HG02885 (cell line): Measurements from ENCODE around the gene SPDYE2B.
"Not testable (repeated sequence)": the region's sequence is repeated elsewhere in the genome, so short reads cannot be mapped to it uniquely, and the experiment has no call there.

Experiments used
- ATAC-seq: cut with Tn5 transposase; IDR thresholded peaks from one replicate; pipeline ENCODE4 v1.9.1; 2021; ENCODE audit warnings: mild to moderate bottlenecking; ENCODE audit not compliant: unreplicated experiment, poor library complexity

Gene SPDYE2B

GRCh38 chr7:102649924-102650323 lies at the start of gene SPDYE2B:
Gene SPDYE2B (plus strand): TSS chr7:102650319. CDS start chr7:102652349, 2,030 bp downstream.
- ATAC-seq = not testable (repeated sequence)

DNA sequence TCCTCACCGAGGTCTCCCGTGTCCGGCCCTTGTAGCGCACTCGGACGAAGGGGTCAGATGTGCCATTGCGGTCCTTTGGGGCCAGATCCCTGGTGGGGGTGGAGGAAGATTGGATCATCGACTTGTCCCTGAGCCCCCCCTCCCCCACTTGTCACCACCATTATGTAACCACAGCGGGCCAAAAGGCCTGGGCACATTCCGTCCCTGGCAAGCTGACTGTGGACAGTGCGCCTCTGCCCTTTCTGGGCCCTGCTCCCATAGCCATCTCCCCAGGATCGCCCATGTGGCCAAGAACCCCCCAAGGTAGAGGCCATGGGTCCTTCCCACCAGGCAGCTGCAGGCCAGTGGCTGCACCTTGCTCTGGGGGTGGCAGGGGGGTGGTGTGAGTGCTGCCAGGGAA lies 47.8 kb upstream of the SPDYE2B start:
- not testable (repeated sequence) for ATAC-seq

DNA sequence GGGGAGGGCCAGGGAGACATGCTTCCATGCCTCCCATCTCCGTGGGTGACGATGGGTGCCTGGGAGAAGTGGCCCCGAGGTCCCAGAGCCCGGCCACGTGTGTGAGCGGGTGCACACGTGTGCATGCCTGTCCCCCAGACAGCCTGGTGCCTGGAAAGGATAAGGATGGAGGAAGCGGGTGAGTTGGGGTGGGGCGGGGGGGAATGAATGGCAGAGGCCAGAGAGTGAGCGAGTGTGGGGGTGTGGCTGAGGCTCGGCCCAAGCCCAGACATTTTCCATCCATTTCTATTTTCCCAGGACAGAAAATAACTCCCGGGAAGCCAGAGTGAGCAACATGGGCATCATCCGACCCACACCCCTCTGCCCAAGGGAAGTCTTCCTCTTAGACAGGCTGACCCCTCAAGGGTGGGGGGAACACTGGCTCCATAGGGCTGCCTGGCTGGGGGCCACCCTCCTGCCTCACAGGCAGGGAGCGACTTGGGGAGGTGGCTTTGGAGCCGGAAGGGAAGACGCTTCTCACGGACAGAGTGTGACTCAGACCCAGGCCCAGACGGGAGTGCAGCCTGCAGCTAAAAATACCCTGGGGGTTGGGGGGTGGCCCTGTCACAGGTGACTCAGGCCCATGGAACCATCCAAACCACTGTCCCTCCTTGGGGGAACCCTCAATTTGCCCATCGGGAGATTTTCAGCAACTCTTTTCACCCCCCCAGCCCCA lies 45.5 kb upstream of the SPDYE2B start:
- not testable (repeated sequence) for ATAC-seq

DNA sequence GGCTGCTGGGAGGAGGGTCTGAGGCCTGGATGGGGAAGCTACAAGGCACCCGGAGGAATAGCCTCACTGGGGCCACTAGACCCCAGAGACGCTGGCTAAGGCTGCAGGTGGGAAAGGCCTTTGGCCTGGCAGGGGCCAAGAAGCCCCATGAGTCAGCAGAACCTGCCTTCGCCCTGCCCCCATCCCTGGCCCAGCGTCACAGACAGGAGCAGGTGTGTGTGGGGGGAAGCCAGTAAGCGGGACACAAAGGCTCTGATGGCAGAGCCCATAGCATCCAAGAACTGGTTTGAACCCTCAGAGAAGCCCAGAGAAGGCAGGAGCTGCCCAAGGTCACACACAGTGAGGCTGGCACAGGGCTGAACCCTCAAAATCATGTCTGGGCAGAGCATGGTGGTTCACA lies 43.3 kb upstream of the SPDYE2B start:
- ATAC-seq = not testable (repeated sequence)

DNA sequence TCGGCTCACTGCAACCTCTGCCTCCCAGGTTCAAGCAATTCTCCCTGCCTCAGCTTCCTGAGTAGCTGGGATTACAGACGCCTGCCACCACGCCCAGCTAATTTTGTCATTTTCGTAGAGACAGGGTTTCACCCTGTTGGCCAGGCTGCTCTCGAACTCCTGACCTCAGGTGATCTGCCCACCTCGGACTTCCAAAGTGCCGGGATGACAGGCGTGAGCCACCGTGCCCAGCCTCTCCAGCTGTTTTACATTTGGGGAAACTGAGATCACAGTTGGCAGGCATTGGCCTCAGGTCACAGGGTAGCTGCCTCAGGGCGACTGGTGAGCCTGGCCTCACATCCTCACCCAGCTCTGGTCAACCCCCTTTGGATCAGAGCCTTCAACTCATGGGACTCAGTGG lies 40.4 kb upstream of the SPDYE2B start:
- ATAC-seq = not testable (repeated sequence)

- not testable (repeated sequence) for ATAC-seq
Observed at GRCh38 chr7:102610441-102610840, 39.7 kb upstream of the SPDYE2B start.

- peak; percentile 43 for ATAC-seq
Observed at GRCh38 chr7:102611013-102611674, 39.0 kb upstream of the SPDYE2B start.

DNA sequence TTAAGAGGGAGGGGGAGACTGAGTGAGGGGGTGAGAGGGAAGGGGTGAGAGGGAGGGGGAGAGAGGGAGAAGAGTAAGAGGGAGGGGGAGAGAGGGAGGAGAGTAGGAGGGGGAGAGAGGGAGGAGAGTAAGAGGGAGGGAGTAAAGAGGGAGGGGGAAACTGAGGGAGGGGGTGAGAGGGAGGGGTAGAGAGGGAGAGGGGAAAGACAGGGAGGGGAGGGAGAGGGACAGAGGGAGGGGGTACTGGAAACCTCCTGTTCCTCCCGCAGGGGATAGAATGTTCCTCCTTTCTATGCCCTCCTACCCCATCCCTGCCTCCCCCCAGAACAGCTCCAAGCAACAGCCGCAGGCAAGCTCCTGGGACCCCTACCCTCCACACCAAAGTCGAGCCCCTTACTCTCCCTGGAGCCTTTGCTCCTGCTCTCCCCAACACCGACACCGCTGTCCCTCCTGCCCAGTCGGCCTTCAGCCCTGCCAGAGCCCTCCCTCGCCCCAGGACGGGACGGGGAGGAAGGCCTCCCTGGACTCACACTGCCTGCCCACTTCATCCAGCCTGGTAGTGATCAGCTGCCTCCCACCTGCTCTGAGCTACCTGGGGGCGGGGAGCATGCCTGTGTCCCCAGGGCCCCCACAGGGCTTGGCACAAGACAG lies 38.3 kb upstream of the SPDYE2B start:
- not testable (repeated sequence) for ATAC-seq

GRCh38 chr7:102613575-102614345 lies 36.4 kb upstream of the SPDYE2B start:
- ATAC-seq = peak; percentile 68

DNA sequence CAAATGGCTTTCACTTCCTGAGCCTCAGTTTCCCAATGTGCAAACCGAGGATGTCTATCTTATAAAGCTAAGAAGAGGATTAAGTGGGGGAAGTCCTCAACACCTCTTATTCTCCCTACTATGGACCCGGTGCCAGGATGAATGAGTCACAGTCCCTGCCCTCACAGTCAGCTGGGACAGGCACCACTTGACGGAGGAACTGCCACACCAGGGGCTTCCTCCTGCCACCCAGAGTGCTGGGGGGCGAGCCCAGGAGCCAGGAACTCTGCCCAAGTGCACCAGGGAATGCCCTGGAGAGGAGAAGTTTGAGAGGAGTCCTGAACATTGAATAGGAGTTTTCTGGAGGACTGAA lies 35.8 kb upstream of the SPDYE2B start:
- peak; percentile 6 for ATAC-seq

- not testable (repeated sequence) for ATAC-seq
Observed at GRCh38 chr7:102614873-102615272, 35.2 kb upstream of the SPDYE2B start.

DNA sequence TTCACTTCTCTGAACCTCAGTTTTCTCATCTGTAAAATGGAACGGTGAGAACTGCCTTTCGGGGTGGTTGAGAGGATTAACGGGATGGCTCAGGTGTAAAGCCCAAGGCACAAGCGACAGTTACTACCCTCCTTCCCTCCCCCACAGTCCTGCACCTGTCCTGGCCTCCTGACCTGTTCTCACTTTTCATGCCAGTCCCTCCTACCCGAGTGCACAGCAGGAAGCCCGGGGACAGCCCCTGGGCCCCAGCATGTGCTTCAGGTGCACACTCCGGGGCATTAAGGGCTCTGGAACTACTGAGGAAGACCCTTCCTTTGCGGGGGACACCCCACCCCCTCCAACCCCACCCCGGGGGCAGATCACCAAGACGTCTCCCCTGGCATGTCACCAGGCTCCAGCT lies 34.2 kb upstream of the SPDYE2B start:
- ATAC-seq = not testable (repeated sequence)

DNA sequence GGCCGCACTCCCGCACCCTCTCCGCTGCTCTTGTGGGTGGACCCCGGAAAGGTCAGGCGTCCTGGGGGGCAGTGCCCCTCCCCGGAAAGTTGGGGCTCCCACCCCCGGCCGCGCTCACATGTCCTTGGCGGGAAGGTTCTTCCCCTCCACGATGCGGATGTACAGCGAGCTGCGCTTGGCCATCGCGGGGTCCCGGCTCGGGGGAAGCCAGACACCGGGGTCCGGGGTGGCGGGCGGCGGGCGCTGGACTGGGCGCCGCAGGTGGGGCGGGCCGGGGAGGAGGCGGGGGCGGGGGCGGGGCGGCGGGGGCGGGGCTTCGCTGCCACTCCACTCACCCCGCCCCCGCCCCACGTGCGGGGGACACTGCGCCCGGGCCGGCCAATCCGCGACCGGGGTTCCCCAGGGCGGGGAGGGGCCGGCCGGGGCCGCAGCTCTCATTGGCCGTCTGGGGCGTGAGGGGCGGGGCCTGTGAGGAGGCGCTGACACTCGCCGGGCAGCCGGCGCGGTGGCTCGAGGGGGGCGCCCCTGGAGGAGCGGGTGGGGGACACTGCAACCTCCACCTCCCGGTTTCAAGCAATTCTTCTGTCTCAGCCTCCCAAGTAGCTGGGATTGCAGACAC lies 33.5 kb upstream of the SPDYE2B start, which contains the start of gene RASA4:
Gene RASA4, minus strand, starts transcription at position 250 of the 619 bp plus-strand sequence. Its CDS starts 67 bp downstream, at position 183.
- peak; percentile 83 for ATAC-seq

GRCh38 chr7:102618122-102618521 lies 32.0 kb upstream of the SPDYE2B start:
- not testable (repeated sequence) for ATAC-seq

DNA sequence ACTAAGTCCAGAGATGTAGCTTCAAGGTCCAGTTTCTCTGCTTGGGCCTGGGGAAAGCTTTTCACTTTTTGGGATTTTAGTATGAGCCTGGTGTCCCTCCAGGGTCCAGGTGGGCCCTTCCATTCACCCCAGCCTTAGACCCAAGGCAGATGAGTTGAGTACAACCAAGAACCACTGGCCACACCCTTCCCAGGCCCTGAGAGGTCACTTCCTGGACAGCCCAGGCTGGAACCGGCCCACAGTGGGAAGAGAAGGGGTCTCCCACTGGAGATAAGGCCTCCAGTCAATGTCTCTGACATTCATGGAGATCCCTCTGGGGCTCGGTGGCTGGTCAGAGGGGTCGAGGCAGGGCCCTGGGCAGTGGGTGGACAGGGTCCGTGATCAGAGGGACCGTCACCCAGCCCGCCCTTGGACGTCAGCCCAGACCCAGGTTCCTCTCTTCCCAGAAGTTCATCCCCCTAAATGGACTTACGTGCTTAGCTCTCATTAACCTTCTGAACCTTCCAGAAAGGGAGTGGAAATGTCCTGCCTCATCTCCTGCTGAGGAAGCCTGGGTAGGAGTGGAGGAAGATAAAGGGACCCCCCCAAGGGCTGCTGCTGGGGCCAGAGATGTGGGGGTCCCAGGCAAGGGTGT lies 22.7 kb upstream of the SPDYE2B start:
- ATAC-seq = not testable (repeated sequence)

- ATAC-seq = not testable (repeated sequence)
Observed at GRCh38 chr7:102630622-102631021, 19.5 kb upstream of the SPDYE2B start.

GRCh38 chr7:102634299-102634698 lies 15.8 kb upstream of the SPDYE2B start:
- ATAC-seq = not testable (repeated sequence)

DNA sequence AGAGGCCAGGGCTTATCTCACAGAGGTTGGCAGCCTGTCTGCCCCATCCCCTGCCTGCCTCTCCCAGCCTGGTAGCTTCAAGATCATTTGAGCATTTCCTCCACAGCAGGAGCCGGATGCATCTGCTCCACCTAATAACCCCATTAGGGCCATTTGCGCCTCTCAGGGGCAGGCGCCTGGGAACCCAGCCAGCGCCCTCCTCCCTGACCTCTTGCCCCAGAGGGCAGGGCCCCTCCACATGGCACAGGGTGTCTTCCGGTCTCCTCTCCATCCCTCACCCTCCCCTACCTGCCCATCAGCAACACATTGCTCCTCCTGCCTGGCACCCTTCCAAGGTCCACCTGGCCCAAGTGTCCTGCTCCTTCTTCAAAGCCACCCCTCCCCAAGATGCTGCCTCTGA lies 14.8 kb upstream of the SPDYE2B start:
- ATAC-seq = not testable (repeated sequence)

DNA sequence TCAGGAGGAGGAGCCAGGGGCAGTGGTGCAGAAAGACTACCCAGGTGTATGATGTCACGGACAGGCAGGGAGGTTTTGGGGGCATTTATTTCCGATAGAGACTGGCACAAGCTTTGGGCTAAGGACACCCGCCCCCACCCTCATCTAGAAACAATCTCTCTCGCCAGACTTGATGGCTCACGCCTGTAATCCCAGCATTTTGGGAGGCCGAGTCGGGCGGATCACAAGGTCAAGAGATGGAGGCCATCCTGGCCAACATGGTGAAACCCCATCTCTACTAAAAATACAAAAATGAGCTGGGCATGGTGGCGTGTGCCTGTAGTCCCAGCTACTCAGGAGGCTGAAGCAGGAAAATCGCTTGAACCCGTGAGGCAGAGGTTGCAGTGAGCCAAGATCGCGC lies 13.2 kb upstream of the SPDYE2B start:
- not testable (repeated sequence) for ATAC-seq
